ENCODE data around the gene PAIP2. TPM values are rescaled to one million over a fixed set of nuclear protein-coding genes. Genes with fewer than 3 reads are reported as not detected.

The PAIP2 gene
- total RNA-seq, 1 experiment from 2014 or later: 79.4 TPM

- H3K27me3 ChIP-seq (ENCODE audit: control insufficient read depth, insufficient read depth, low read length): no peaks in the 10 kb centered on the region
- POLR2A ChIA-PET: no interaction called here
- BruUV-seq (replicated peaks): no TSS peak
- intact Hi-C loops (cut with micrococcal nuclease; ENCODE audit: unreplicated experiment): no loop called here
- H3K4me3 ChIP-seq (ENCODE audit: low read depth in 2 of 2, low read length in 2 of 2): peak overlapping the region; percentile 25 to 50; a peak in 3 of 4 replicates
- no peaks in the 10 kb centered on the region; the same call in 1 of the 2 replicates for H3K4me1 ChIP-seq (ENCODE audit: control insufficient read depth, insufficient read depth, low read length)
- no peaks in the 10 kb centered on the region for H3K36me3 ChIP-seq (ENCODE audit: control insufficient read depth, insufficient read depth, low read length)
- DNase-seq (ENCODE audit: low read depth, low spot score): no peak
- H3K27ac ChIP-seq (ENCODE audit: low read length): peak overlapping the region; percentile 71
- CTCF ChIA-PET: no interaction called here
- ATAC-seq: peak; percentile 3; the same call in 1 of the 2 replicates
- in situ Hi-C loops (cut with HindIII; ENCODE audit: low pct_unique_long_range_greater_than_20kb, low sequenced_read_pairs): no loop called here
- TF ChIP-seq REST (IDR thresholded peaks at IDR 0.05; ENCODE audit: insufficient read depth in 1 of 2, low read depth in 2 of 2, low read length in 1 of 2) (no peak), POLR2AphosphoS5 (IDR thresholded peaks at IDR 0.05; ENCODE audit: low read depth, low read length) (no peak), SIN3A (IDR thresholded peaks at IDR 0.05; ENCODE audit: borderline replicate concordance, insufficient read depth, low read depth, low read length) (no peak), CTCF (IDR thresholded peaks at IDR 0.05) (no peak)
- no peaks in the 10 kb centered on the region for H3K9me3 ChIP-seq (ENCODE audit: control insufficient read depth, insufficient read depth, low read depth, low read length)
These were observed 43.0 kb downstream of the PAIP2 start for GRCh38 chr5:139384591-139385051.

- no peaks in the 10 kb centered on the region for H3K27me3 ChIP-seq (ENCODE audit: control insufficient read depth, insufficient read depth, low read length)
- CTCF ChIA-PET: no interaction called here
- H3K4me1 ChIP-seq (ENCODE audit: control insufficient read depth, insufficient read depth, low read length): no peaks in the 10 kb centered on the region; the same call in none of the 2 replicates
- intact Hi-C loops (cut with micrococcal nuclease; ENCODE audit: unreplicated experiment): no loop called here
- peak overlapping the region; percentile 25 to 50 for H3K4me3 ChIP-seq (ENCODE audit: low read depth in 2 of 2, low read length in 2 of 2)
- no peaks in the 10 kb centered on the region for H3K9me3 ChIP-seq (ENCODE audit: control insufficient read depth, insufficient read depth, low read depth, low read length)
- no peak for DNase-seq (ENCODE audit: low read depth, low spot score)
- peak; percentile 71 for ATAC-seq
- BruUV-seq (replicated peaks): no TSS peak
- no peaks in the 10 kb centered on the region for H3K36me3 ChIP-seq (ENCODE audit: control insufficient read depth, insufficient read depth, low read length)
- in situ Hi-C loops (cut with HindIII; ENCODE audit: low pct_unique_long_range_greater_than_20kb, low sequenced_read_pairs): no loop called here
- peak overlapping the region; percentile 71 for H3K27ac ChIP-seq (ENCODE audit: low read length)
- POLR2A ChIA-PET: no interaction called here
- no peak for TF ChIP-seq POLR2AphosphoS5 (IDR thresholded peaks at IDR 0.05; ENCODE audit: low read depth, low read length)
- no peak for TF ChIP-seq SIN3A (IDR thresholded peaks at IDR 0.05; ENCODE audit: borderline replicate concordance, insufficient read depth, low read depth, low read length)
- no peak for TF ChIP-seq REST (IDR thresholded peaks at IDR 0.05; ENCODE audit: insufficient read depth in 1 of 2, low read depth in 2 of 2, low read length in 1 of 2)
- no peak for TF ChIP-seq CTCF (IDR thresholded peaks at IDR 0.05)
- no peak for TF ChIP-seq TCF7L2 (IDR thresholded peaks at IDR 0.05; ENCODE audit: low read depth, low read length)
These were observed 43.7 kb downstream of the PAIP2 start for GRCh38 chr5:139385061-139386049.

All from Panc1 (cell line).